Panc1 (cell line): ENCODE data around the gene GSG1L.

Source experiments
- POLR2AphosphoS5 ChIP-seq: IDR thresholded peaks from 2 replicates; pipeline ENCODE4 v1.6.1; 2012; ENCODE audit warnings: mild to moderate bottlenecking, low read depth, low read length, moderate library complexity
- TCF7L2 ChIP-seq: IDR thresholded peaks from 2 replicates; pipeline ENCODE4 v1.6.1; 2011; ENCODE audit warnings: mild to moderate bottlenecking, low read depth, low read length, inconsistent platforms
- TF ChIP-seq, protein P1 (sequence below): fragments of 450-650 bp; IDR thresholded peaks from 2 replicates; pipeline ENCODE4 v1.5.1; 2017; ENCODE audit warnings: mild to moderate bottlenecking

DNA sequence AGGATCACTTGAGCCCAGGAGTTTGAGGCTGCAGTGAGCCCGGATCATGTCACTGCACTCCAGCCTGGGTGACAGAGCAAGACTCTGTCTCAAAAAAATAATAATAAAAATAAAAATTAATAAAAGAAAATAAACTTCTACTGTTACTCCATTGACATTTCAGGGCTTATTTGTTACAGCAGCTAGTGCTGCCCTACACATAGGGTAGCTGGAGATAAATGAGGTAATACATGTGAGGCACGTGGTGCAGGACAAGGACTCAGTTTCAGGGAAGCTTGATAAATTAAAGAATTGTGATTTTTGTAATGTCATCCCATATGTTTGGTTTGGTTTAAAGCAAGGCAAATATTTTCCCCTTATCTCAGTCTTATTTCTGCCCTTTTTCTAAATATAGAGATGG, 80.3 kb downstream of the GSG1L start:
- TF ChIP-seq, protein P1, sequence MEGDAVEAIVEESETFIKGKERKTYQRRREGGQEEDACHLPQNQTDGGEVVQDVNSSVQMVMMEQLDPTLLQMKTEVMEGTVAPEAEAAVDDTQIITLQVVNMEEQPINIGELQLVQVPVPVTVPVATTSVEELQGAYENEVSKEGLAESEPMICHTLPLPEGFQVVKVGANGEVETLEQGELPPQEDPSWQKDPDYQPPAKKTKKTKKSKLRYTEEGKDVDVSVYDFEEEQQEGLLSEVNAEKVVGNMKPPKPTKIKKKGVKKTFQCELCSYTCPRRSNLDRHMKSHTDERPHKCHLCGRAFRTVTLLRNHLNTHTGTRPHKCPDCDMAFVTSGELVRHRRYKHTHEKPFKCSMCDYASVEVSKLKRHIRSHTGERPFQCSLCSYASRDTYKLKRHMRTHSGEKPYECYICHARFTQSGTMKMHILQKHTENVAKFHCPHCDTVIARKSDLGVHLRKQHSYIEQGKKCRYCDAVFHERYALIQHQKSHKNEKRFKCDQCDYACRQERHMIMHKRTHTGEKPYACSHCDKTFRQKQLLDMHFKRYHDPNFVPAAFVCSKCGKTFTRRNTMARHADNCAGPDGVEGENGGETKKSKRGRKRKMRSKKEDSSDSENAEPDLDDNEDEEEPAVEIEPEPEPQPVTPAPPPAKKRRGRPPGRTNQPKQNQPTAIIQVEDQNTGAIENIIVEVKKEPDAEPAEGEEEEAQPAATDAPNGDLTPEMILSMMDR, result no peak
- TF ChIP-seq TCF7L2 (no peak), POLR2AphosphoS5 (no peak)
